Tongue (tissue), 2 donors: ENCODE measurements around the gene MPP2. TPM values are rescaled to one million over a fixed set of nuclear protein-coding genes. Genes with fewer than 3 reads are reported as not detected.
A peak's percentile ranks its signal among the peaks of the same experiment; 100 is the strongest.
"Not testable (repeated sequence)": the region's sequence is repeated elsewhere in the genome, so short reads cannot be mapped to it uniquely, and the experiment has no call there.

Experiments
- DNase-seq: peaks from one replicate; pipeline ENCODE4 v3.0.0-alpha.2; 2015
- total RNA-seq: library from RNA; depleted of rRNA; stranded (reverse); fragments of >200 nt; gene quantifications from one replicate; pipeline ENCODE4 v1.2.3, GENCODE V29; 2014

MPP2 gene
- total RNA-seq, 1 donor from 2014 or later: 4.6 TPM

DNA sequence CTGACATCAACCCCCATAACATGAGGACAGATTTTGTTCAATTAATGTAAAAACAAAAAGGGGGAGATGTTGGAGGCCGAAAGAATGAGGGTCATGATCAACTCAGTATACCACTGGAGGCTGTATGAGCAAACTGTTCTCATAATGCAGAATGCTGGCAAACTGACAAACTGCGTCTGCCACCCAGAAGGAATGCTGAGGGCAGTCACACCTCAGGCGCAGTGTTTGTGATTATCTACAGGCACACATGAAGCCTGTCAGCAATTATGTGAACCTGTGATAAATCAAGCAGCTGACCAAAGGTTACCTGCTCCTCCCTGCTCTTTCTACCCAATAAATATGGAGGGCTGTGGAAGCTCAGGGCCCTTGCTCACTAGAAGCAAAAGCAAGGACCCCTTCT is 33.0 kb downstream of the MPP2 start:
- DNase-seq: no peak

DNA sequence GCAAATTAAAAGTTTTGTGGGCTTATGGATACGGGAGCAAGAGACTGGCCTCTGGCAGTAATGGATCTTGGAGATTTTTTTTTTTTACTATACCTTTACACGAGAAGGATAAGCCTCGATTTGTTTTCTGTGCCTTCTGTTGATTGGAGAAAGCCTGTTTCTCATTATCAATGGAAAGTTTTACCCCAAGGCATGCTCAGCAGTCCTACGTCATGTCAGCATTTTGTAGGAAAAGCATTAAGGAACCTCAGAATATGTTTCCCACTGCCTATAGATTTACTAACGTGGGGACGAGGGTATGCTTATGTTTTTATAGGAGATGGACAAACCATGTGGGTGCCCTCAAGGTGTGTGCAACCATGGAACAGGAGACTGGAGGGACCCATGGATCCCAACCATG is 33.5 kb downstream of the MPP2 start:
- no peak for DNase-seq

- no peak for DNase-seq
Measured at GRCh38 chr17:43873091-43873490, 34.2 kb downstream of the MPP2 start.

DNA sequence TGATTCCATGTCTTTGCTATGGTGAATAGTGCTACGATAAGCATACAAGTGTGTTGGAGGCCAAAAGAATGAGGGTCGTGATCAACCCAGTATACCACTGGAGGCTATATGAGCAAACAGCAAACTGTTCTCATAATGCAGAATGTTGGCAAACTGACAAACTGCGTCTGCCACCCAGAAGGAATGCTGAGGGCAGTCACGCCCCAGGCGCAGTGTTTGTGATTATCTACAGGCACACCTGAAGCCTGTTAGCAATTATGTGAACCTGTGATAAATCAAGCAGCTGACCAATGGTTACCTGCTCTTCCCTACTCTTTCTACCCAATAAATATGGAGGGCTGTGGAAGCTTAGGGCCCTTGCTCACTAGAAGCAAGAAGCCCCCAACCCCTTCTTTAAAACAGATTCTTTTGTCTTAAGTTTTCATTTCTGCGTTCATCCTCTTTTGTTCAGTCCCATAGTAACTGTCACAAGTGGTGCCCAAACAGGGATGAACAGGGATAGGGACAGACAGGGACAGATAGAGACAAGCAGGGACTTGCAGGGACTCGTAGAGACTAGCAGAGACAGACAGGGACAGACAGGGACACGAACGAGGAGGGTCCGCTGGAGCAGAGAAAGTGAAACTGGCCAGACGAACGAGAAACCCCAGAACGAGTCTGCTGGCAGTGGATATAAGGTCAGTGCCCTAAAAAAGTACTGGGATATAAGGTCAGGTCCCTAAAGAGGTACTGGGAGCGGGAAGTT is 35.2 kb downstream of the MPP2 start:
- no peak for DNase-seq

- not testable (repeated sequence) for DNase-seq
Measured at GRCh38 chr17:43869031-43869430, 38.3 kb downstream of the MPP2 start.

- no peak for DNase-seq
Measured at GRCh38 chr17:43868226-43868994, 38.9 kb downstream of the MPP2 start.

DNA sequence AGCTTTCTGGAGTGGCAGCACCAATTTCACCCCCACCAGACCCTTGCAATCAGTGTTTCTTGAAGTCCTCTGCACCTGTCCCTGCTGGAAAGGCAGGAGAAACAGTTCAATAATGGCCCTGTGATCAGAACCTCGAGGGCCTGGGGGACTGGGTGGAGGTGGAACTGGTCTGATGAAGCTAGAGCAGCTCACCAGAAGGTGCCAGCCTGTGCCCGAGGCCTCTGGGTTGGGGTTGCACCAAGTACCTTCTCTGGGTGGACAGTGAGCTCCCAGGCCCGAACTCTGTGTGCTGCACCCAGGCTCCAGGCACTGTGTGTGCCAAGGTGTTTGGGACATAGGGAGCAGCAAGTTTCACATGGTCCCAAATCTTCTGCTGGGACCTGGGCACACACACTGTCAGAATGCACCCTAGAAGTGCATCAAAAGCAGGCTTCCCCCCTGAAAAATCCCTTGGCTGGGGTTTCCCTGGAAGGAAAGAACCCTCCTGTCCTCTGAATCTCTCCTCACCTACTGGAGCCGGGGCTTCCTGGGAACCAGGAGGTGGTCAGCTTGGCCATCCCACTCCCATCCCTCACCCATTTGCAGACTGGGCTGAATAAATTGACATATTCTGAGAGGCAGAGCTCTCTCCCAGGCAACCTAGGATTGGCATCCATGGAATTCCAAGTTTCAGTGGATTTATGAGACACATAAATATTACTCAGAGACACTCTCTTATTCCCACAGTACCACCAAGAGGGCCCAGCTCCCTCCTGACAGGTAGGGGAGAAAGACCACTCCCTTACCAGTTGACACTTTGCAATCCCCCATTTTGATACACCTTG is 43.0 kb downstream of the MPP2 start:
- no peak for DNase-seq

DNA sequence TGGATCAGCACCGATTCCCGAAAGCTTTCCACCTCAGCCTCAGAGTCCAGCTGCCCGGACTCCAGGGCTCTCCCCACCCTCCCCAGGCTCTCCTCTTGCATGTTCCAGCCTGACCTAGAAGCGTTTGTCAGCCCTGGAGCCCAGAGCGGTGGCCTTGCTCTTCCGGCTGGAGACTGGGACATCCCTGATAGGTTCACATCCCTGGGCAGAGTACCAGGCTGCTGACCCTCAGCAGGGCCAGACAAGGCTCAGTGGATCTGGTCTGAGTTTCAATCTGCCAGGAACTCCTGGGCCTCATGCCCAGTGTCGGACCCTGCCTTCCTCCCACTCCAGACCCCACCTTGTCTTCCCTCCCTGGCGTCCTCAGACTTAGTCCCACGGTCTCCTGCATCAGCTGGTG is 45.4 kb downstream of the MPP2 start:
- no peak for DNase-seq

DNA sequence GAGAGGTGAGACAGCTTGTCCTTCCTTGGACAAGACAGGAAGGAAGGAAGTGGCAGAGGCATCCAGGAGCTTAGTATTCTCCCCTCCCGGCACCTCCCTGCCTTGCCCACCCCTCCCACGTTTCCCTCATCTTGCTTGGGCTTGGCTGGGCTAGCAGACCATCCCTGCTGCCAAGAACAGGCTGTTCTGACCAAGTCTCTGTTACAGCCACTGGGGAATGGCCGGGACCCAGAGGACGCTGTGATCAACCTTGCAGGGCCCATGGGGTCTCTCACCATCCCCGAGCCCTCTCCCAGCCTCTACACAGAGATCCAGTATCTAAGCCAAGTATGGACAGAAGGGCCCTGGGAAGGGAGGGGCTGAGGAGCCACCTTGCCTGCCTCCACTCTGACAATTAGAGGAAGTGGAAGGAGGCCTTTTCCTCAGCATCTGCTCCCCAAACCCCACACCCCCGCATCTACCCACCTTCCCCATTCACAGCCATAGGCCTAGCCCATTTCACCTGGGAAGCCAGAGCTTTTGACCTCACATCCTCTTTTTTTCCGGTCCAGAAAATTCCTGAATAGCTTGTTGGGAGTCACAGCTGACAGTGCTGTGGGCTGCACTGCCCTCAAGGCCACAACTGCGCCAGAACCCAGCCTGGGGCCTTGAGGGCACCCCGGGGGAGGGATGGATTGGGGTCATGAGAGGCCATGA is 46.3 kb downstream of the MPP2 start:
- no peak for DNase-seq

DNA sequence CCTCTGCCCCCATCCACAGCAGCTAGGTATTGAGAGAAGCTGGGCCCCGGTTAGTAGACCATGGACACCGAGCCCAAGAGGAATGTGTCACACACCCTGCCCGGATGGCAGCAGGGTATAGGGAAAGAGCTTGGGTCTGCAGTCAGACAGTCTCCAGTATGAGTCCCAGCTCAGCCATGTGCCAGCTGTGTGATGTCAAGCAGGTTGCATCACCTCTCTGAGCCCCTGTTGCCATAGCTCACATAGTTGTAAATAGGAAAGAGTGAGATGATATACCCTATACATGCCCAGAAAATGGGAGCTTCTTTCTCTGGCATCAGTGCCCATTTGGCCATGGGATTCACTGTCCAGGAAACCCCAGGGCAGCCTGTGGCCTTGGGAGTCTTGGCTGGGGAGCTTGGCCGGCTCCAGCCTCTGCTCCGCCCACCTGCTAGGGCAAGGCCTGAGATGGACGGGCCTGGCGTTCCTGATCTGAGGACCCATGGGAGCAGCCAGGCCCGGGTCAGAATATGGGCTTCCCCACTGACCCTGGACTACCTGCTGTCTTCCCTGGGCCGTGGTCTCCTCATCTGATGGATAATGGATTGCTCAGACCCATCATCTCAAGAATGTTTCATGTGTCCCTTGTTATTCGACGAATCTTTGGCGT is 47.1 kb downstream of the MPP2 start:
- DNase-seq: no peak

DNA sequence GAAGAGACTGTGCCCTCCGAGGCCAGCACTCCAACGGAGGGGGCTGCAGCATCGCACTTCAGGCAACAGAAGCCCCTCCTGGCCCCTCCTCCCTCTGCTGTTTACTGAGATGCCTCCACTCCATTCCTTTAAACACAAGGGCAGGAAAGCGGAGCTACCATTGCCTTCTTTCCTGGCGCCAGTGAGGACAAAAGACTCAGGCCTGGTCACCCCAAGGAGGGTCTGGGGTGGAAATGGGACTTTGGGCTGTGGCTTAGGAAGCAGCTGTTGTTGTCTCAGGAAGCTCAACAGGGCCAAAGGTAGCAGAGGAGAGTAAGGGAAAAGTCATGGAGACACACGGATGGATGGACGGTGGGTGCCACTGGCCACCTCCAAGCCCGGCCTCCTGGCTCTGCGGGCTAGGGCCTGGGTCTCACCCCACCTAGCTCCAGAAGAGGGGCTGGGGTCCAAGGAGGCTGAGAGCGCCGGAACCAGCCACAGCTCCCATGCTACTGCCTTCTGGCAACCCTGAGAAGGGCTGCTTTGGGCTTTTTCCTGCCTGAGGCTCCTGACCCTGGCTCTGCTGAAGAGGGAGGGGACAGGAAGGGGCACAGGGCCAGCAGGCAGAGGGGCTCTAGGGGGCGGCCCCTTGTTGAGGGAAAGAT is 49.3 kb downstream of the MPP2 start:
- DNase-seq: no peak

DNA sequence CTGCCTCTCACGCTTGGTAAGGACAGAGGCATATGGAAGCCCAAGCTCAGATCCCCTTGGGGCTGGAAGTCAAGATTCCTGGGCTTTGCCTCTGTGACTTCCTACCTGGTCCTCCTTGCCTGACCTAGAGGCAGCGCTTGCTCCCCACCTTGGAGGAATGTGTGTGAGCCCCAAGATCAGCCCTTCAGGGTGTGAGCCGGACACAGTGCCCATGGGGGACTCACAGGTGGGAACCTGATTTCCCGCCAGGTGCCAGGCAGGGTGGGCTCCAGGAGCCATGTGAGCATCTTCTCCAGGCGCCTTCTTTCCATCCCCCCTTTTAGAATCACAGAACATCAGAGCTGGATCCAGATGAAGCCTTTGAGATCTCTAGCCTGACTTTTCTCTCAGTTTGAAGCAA is 50.2 kb downstream of the MPP2 start:
- no peak for DNase-seq

- DNase-seq: no peak
Measured at GRCh38 chr17:43856141-43856540, 51.2 kb downstream of the MPP2 start.

DNA sequence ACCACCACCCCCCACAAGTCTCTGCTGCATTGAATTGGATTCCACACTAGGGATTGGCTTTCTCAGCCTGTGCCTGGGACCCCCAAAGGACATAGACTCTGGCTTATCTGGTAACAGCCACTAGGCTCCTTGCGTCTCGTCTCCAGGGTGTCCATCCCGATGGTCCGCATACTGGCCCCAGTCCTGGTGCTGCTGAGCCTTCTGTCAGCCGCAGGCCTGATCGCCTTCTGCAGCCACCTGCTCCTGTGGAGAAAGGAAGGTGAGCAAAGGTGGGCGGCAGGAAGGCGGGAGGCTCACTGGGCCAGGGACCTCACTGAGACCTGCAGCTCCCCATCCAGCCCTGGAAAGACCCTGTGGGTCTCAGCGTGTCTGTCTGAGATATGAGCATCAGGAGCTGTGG is 52.3 kb downstream of the MPP2 start:
- DNase-seq: no peak

DNA sequence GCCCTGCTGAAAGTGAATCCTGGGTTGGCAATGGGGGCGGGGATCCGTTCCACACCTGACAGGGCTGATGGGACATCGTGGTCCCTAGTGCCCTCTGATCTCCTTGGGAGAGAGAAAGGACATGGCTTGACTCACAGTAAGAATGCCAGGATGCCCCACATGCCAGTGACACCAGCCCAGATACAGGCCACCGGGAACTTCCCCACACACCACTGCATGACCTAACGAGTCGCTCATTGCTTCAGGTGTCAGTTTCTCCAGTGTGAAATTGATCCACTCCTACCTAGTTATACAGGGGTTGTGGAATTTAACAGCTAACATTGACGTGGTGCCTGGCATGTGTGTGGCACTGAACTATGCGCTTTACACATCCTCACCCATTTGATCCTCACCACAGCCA is 52.8 kb downstream of the MPP2 start:
- no peak for DNase-seq

DNA sequence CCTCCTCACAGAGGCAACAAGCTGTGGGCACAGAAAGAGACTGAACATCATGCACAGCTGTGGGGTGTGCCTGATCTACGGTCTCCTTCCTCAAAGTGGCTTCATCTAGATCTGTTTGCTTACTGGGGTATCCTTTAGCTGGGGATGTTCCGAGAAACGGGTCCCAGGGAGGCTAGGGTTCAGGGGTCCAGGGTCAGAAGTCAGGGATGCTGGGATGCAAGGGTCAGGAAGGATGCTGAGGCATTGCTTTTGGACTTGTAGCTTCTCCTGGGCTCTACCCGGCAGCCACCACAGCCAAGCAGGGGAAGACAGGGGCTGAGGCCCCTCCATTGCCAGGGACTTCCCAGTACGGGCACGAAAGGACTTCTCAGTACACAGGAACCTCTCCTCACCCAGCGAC is 53.8 kb downstream of the MPP2 start:
- DNase-seq: no peak

DNA sequence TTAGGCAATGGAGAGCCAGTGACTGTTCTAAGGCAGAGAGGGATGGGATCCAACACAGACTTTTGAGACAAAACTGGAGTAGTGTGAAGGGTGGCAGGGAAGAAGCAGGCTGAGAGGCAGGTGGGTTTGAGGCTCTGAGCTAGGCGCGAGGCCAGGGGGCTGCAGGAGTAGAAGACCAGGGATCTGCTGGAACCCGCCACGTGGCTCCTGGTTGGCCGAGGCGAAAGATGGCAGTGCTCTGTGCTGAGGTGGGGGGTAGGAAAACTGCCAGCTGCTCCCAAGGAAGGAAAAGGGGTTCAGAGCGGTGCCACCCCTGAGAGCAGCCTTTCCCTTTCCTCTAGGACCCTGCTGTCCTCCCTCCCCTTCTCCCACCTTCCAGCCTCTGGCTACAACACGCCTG is 54.8 kb downstream of the MPP2 start:
- no peak for DNase-seq

DNA sequence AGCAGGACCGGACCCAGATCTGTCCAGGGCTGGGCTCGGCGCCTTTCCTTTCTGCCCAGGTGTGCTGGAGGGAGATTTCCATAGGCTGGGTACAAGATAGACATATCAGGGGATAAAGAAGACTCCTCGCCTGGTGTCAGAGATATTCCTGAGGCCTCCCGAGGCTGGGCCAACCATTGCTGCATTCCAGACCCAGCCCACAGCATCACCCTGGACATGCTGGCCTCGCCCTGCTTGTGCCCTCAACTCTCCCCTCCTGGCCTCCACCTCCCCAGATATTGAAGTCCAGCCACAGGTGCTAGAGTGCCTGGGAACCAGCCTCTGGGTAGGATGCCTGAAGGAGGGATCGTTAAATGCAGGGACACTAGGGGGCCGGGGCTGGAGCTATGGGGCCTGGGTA is 58.2 kb downstream of the MPP2 start:
- no peak for DNase-seq

- DNase-seq: no peak
Measured at GRCh38 chr17:43848601-43849000, 58.7 kb downstream of the MPP2 start.

- DNase-seq: no peak
Measured at GRCh38 chr17:43846963-43847371, 60.4 kb downstream of the MPP2 start, which contains the start of gene CD300LG. CD300LG (plus strand) TSS chr17:43847176; CDS start chr17:43847217, 41 bp downstream.

DNA sequence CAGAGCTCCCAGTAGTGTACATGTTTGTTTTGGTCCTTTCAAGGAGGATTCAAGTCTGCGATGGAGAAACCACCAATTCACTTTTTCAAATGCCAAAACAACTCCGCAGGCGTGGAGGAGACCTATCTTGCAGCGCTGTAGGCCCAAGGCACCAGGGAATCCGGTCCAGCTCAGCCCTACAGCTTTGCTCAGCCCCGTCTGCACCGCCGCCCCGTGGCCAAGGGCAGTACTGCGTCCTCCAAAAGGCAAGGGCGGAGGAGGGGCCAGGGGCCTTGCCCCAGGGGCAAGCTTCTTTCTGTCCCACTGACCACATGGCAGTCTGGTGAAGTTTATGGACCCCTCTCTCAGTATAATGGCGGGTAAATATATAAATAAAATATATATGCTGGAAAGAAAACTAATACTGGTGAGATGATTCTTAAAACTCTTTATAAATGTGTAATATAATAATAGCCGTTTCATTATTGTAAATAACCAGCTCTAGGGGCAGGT is 61.1 kb downstream of the MPP2 start:
- DNase-seq: peak; percentile 74
